Tracheal epithelial cell (primary cell): ENCODE results near the gene LYPD6. TPM values are rescaled to one million over a fixed set of nuclear protein-coding genes. Genes with fewer than 3 reads are reported as not detected.

ENCODE experiments used
- total RNA-seq: library from RNA; depleted of rRNA; stranded (reverse); fragments of >200 nt; gene quantifications from 2 replicates; pipeline ENCODE4 v1.2.1, GENCODE V29; 2014

The LYPD6 gene, protein sequence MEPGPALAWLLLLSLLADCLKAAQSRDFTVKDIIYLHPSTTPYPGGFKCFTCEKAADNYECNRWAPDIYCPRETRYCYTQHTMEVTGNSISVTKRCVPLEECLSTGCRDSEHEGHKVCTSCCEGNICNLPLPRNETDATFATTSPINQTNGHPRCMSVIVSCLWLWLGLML
- 0.43 and 1.7 TPM in 2 replicates for total RNA-seq

DNA sequence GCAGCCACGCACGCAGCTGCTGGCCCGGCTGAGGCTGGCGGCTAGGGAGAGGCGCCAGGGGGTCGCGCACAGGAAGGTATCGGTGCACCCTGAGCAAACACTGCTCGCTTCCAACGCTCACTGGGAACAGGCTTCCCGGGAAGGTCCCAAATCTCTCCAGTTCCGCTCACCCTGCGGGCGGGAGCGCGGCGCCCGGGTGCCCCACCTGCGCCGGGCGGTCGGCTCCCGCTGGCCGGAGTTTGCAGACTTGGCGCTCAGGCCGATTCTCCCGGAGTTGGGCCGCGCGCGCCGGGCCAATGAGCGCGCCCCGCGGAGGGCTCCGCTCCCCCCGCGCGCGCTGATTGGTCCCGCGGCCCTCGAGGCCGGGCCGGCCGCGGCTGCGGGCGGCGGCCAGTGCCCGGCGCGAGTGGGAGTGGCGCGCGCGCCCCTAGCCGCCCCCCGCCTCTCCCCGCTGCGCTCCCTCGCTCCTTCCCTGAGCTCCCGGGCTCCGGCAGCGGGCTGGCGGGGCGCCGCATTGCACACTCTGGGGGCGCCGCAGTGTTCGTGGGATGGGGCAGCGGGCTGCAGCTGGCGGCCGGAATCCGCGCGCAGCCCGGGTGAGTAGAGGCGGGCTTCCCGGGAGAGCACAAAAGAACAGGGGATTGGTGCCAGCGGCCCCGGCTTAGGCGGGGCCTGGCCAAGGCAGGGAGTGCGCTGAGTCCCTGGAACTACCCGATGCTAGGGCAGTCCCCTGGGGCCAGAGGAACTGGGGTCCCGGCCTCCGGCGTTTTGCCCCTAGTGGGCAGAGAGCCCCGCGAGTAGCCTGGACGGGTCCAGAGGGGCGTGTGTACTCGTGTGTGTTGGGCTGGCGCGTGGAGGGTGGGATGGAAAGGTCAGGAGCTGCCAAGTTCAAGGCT lies at the start of gene LYPD6:
Gene LYPD6, plus strand, starts transcription at position 461 of the 896 bp plus-strand sequence. CDS start 107,122 bp downstream, outside the sequence.

